Thyroid gland (tissue), 4 donors: ENCODE results near the gene LIMCH1.

ENCODE experiments used
- CTCF ChIP-seq, 6 experiments: fragments of 200-600 bp in 3 of 6; fragments of 450-650 bp in 3 of 6; sonication (generic) in 3 of 6; IDR thresholded peaks; one replicate each; pipeline ENCODE4 v1.5.1; 2016 to 2019; ENCODE audit warnings: antibody characterized with exemption in 6 of 6, mild to moderate bottlenecking in 2 of 6, inconsistent platforms in 1 of 6, moderate library complexity in 1 of 6
- POLR2A ChIP-seq, 2 donors: fragments of 450-650 bp; IDR thresholded peaks; one replicate each; pipeline ENCODE4 v1.6.1; 2017; ENCODE audit warnings: antibody characterized with exemption in 2 of 2, mild to moderate bottlenecking in 2 of 2, moderate library complexity in 1 of 2

- peak; percentile 30 to 71 (median 50) for TF ChIP-seq CTCF (IDR thresholded peaks at IDR 0.05)
- no peak for TF ChIP-seq POLR2A (IDR thresholded peaks at IDR 0.05)
Measured at GRCh38 chr4:41692717-41693345, 154.9 kb downstream of the LIMCH1 start.
